NCI-H2081 (cell line): ENCODE results near the gene SMARCE1.

Experiments used
- DNase-seq, 2 experiments: peaks; one replicate each; lab custom pipeline; 2025; lab: John Stamatoyannopoulos, UW

Gene SMARCE1

DNA sequence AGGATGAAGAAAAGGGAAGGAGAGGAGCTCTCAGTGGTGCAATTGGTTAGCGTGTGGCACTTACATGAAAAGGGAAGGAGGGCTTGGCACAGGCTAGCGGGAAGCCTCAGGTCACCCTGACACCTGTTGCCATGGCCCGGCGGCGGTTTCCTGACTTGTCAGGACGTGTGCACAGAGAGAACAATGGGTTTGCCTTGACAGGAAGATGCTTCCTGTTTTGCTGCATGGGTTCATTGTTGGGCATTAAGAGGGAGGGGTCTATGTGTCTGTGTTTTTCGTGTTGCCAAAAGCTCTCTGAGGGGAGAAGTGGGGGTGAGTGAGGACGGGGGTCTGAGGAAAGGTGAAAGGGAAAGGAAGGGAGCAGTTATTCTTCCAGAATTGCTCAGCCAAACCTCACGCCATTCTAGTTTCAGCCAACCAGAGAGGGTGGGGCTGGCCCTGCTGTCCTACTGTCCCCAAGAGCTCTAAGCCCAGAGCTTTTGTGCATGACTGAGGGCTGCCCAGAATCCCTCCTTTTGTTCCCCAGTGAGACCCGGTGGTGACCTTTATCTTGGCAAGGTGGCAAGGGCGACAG lies 65.2 kb downstream of the SMARCE1 start:
- peak; percentile 71 to 84 for DNase-seq

DNA sequence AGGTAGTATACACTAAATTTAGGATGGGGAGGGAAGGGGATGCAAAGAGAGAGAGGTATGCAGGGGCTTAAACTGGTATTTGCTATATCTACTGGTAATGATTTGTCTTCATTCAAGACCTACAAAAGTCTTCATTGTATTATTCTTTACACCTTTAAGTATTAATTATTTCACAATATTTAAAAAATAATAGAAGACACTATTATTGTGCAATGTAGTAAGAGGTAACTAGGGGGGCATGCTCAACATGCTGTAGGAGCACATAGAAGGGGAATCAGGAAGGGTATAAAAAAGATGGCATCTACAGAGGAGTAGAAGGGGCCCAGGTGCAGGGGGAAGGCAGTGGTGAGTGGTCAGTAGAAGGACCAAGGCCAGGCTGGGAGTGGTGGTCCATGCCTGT lies 67.5 kb downstream of the SMARCE1 start:
- DNase-seq, result no peak

DNA sequence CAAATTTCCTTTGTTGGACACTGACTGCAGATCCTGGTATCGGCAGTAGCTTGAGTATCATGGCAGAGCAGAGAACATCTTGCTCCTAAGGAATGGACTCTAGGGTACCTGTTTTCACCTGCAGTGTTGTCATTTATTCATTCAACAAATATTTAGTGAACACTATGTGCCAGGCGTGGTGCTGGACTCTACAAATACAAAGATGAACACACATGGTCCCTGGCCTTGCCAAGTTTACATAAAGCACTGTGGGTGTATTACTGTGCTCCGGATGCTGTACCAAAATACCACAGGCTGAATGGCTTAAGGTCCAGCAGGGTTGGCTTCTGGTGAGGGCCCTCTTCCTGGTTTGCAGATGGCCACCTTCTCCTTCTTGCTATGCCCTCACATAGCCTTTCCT lies 68.1 kb downstream of the SMARCE1 start:
- DNase-seq, result no peak

DNA sequence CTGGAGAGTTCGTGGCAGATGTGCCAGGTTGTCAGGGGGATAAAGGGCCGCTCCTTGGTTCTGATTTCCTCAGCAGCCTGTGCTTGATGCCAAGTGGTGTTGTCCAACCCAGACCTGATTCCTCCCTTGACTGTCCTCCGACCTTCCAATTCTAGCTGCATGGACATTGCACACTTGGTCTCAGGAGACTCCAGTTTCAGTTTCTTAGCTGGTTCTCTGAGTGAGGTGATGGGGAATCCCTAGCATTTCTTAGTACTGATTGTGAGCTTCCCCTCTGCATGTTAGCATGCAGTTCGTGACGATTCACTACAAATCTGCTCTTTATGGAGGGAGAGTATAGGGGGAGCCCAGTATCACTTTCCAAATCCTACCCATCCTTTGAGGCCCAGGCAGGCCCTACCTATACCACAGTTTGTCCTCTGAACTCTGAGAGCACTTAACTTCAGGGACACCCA lies 70.0 kb downstream of the SMARCE1 start:
- DNase-seq, result no peak

DNA sequence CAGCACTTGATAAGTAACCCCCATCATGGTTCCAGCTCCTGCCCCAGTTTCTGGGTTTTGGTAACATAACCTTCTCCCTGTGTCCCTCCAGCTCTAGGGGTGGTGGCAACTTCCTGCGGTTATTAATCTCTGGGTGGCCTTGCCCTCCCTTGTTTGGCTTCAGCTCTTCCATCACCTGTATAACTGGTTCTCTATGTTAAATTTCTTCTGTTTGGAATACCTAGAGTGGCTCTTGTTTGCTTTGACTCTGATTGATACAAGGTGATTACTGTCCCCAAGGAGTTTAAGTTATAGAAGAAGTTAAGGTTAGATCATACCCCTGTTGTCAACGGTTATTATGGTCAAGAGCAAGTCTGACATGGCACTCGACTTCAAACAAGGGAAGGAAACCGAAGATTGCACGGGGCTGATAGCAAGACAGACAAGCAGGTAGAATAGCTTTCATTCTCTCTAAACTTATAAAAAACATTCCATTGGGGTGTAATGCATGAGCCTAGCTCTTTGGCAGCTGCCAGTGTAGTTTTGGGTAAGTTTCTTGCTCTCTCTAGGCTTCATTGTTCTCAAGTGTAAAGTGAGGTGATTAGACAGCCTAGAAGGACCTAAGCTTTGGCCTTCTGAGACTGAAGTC lies 71.4 kb downstream of the SMARCE1 start:
- DNase-seq, result no peak
